ENCODE data around the gene COA7.

DNA sequence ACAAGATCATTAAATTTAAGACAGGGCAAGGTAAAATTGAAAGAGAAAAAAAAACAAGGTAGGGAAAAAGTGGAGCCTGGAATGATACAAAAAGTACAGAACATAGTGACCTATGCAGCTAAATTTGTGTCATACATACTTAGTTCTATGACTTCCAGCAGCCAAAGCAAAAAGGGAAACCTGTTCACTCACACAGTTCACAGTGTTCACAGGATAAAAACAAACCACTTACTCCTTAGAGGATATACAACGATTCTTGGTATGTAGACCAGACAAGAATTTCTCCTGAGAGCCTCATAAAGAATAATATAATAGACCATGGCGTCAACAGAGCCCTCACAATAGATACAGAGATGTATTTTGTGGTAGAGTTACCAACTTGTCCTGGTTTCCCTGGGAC, 27.5 kb downstream of the COA7 start:
- no peak for TF ChIP-seq CBFB (CRISPR knock-in tag; IDR thresholded peaks at IDR 0.05; ENCODE audit: low read depth)
- no peak for TF ChIP-seq ZNF423 (CRISPR knock-in tag; IDR thresholded peaks at IDR 0.05)
- TF ChIP-seq, protein P1, sequence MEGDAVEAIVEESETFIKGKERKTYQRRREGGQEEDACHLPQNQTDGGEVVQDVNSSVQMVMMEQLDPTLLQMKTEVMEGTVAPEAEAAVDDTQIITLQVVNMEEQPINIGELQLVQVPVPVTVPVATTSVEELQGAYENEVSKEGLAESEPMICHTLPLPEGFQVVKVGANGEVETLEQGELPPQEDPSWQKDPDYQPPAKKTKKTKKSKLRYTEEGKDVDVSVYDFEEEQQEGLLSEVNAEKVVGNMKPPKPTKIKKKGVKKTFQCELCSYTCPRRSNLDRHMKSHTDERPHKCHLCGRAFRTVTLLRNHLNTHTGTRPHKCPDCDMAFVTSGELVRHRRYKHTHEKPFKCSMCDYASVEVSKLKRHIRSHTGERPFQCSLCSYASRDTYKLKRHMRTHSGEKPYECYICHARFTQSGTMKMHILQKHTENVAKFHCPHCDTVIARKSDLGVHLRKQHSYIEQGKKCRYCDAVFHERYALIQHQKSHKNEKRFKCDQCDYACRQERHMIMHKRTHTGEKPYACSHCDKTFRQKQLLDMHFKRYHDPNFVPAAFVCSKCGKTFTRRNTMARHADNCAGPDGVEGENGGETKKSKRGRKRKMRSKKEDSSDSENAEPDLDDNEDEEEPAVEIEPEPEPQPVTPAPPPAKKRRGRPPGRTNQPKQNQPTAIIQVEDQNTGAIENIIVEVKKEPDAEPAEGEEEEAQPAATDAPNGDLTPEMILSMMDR (IDR thresholded peaks at IDR 0.05): no peak
- TF ChIP-seq, protein P2, sequence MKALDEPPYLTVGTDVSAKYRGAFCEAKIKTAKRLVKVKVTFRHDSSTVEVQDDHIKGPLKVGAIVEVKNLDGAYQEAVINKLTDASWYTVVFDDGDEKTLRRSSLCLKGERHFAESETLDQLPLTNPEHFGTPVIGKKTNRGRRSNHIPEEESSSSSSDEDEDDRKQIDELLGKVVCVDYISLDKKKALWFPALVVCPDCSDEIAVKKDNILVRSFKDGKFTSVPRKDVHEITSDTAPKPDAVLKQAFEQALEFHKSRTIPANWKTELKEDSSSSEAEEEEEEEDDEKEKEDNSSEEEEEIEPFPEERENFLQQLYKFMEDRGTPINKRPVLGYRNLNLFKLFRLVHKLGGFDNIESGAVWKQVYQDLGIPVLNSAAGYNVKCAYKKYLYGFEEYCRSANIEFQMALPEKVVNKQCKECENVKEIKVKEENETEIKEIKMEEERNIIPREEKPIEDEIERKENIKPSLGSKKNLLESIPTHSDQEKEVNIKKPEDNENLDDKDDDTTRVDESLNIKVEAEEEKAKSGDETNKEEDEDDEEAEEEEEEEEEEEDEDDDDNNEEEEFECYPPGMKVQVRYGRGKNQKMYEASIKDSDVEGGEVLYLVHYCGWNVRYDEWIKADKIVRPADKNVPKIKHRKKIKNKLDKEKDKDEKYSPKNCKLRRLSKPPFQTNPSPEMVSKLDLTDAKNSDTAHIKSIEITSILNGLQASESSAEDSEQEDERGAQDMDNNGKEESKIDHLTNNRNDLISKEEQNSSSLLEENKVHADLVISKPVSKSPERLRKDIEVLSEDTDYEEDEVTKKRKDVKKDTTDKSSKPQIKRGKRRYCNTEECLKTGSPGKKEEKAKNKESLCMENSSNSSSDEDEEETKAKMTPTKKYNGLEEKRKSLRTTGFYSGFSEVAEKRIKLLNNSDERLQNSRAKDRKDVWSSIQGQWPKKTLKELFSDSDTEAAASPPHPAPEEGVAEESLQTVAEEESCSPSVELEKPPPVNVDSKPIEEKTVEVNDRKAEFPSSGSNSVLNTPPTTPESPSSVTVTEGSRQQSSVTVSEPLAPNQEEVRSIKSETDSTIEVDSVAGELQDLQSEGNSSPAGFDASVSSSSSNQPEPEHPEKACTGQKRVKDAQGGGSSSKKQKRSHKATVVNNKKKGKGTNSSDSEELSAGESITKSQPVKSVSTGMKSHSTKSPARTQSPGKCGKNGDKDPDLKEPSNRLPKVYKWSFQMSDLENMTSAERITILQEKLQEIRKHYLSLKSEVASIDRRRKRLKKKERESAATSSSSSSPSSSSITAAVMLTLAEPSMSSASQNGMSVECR (CRISPR knock-in tag; IDR thresholded peaks at IDR 0.05; ENCODE audit: borderline replicate concordance): no peak
- no peak for TF ChIP-seq NR1H2 (CRISPR knock-in tag; IDR thresholded peaks at IDR 0.05)
- TF ChIP-seq ESRRA (CRISPR knock-in tag; IDR thresholded peaks at IDR 0.05; ENCODE audit: borderline replicate concordance): no peak
- TF ChIP-seq, protein P3, sequence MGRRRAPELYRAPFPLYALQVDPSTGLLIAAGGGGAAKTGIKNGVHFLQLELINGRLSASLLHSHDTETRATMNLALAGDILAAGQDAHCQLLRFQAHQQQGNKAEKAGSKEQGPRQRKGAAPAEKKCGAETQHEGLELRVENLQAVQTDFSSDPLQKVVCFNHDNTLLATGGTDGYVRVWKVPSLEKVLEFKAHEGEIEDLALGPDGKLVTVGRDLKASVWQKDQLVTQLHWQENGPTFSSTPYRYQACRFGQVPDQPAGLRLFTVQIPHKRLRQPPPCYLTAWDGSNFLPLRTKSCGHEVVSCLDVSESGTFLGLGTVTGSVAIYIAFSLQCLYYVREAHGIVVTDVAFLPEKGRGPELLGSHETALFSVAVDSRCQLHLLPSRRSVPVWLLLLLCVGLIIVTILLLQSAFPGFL (CRISPR knock-in tag; IDR thresholded peaks at IDR 0.05; ENCODE audit: borderline replicate concordance): no peak
- TF ChIP-seq, protein P4, sequence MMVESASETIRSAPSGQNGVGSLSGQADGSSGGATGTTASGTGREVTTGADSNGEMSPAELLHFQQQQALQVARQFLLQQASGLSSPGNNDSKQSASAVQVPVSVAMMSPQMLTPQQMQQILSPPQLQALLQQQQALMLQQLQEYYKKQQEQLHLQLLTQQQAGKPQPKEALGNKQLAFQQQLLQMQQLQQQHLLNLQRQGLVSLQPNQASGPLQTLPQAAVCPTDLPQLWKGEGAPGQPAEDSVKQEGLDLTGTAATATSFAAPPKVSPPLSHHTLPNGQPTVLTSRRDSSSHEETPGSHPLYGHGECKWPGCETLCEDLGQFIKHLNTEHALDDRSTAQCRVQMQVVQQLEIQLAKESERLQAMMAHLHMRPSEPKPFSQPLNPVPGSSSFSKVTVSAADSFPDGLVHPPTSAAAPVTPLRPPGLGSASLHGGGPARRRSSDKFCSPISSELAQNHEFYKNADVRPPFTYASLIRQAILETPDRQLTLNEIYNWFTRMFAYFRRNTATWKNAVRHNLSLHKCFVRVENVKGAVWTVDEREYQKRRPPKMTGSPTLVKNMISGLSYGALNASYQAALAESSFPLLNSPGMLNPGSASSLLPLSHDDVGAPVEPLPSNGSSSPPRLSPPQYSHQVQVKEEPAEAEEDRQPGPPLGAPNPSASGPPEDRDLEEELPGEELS (CRISPR knock-in tag; IDR thresholded peaks at IDR 0.05): no peak
- TF ChIP-seq, protein P5, sequence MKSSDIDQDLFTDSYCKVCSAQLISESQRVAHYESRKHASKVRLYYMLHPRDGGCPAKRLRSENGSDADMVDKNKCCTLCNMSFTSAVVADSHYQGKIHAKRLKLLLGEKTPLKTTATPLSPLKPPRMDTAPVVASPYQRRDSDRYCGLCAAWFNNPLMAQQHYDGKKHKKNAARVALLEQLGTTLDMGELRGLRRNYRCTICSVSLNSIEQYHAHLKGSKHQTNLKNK (CRISPR knock-in tag; IDR thresholded peaks at IDR 0.05): no peak
- TF ChIP-seq MYBL2 (CRISPR knock-in tag; IDR thresholded peaks at IDR 0.05): no peak
